ENCODE measurements around the gene CHCHD2.
"Not testable (repeated sequence)": the region's sequence is repeated elsewhere in the genome, so short reads cannot be mapped to it uniquely, and the experiment has no call there.

Gene CHCHD2

GRCh38 chr7:56080726-56081435 is 25.4 kb downstream of the CHCHD2 start:
- H3K4me3 ChIP-seq (ENCODE audit: low read length); H3K27me3 ChIP-seq (ENCODE audit: control insufficient read depth, insufficient read depth, low read length); H3K9ac ChIP-seq (ENCODE audit: low read length); H3K4me1 ChIP-seq (ENCODE audit: control insufficient read depth, low read depth, low read length); H3K9me3 ChIP-seq (ENCODE audit: control insufficient read depth, low read depth, low read length); H3K27ac ChIP-seq (ENCODE audit: low read length): not testable (repeated sequence)
- peaks cover 21% of the 10 kb centered on the region for H3K36me3 ChIP-seq (ENCODE audit: control insufficient read depth, low read depth, low read length)

GRCh38 chr7:56079450-56080185 is 26.7 kb downstream of the CHCHD2 start:
- no peaks in the 10 kb centered on the region for H3K27me3 ChIP-seq (ENCODE audit: control insufficient read depth, insufficient read depth, low read length)
- peaks cover 21% of the 10 kb centered on the region for H3K36me3 ChIP-seq (ENCODE audit: control insufficient read depth, low read depth, low read length)
- no peak overlapping the region for H3K4me3 ChIP-seq (ENCODE audit: low read length)
- no peaks in the 10 kb centered on the region for H3K9me3 ChIP-seq (ENCODE audit: control insufficient read depth, low read depth, low read length)
- H3K9ac ChIP-seq (ENCODE audit: low read length) = no peak overlapping the region
- H3K4me1 ChIP-seq (ENCODE audit: control insufficient read depth, low read depth, low read length) = no peaks in the 10 kb centered on the region
- H3K27ac ChIP-seq (ENCODE audit: low read length) = no peak overlapping the region

- Histone ChIP-seq H3K9me3 (ENCODE audit: control insufficient read depth, low read depth, low read length) (no peaks in the 10 kb centered on the region), H3K9ac (ENCODE audit: low read length) (no peak overlapping the region), H3K4me3 (ENCODE audit: low read length) (no peak overlapping the region), H3K27ac (ENCODE audit: low read length) (no peak overlapping the region), H3K4me1 (ENCODE audit: control insufficient read depth, low read depth, low read length) (peaks cover 2% of the 10 kb centered on the region), H3K36me3 (ENCODE audit: control insufficient read depth, low read depth, low read length) (peaks cover 21% of the 10 kb centered on the region), H3K27me3 (ENCODE audit: control insufficient read depth, insufficient read depth, low read length) (no peaks in the 10 kb centered on the region)
These were observed 28.1 kb downstream of the CHCHD2 start for GRCh38 chr7:56078196-56078595.

GRCh38 chr7:56077681-56078080 is 28.6 kb downstream of the CHCHD2 start:
- Histone ChIP-seq H3K9ac (ENCODE audit: low read length) (no peak overlapping the region), H3K27ac (ENCODE audit: low read length) (no peak overlapping the region), H3K9me3 (ENCODE audit: control insufficient read depth, low read depth, low read length) (no peaks in the 10 kb centered on the region), H3K27me3 (ENCODE audit: control insufficient read depth, insufficient read depth, low read length) (no peaks in the 10 kb centered on the region), H3K4me1 (ENCODE audit: control insufficient read depth, low read depth, low read length) (peaks cover 2% of the 10 kb centered on the region), H3K36me3 (ENCODE audit: control insufficient read depth, low read depth, low read length) (peaks cover 21% of the 10 kb centered on the region), H3K4me3 (ENCODE audit: low read length) (no peak overlapping the region)

- Histone ChIP-seq H3K4me1 (ENCODE audit: control insufficient read depth, low read depth, low read length) (peaks cover 2% of the 10 kb centered on the region), H3K9ac (ENCODE audit: low read length) (no peak overlapping the region), H3K9me3 (ENCODE audit: control insufficient read depth, low read depth, low read length) (no peaks in the 10 kb centered on the region), H3K4me3 (ENCODE audit: low read length) (no peak overlapping the region), H3K27me3 (ENCODE audit: control insufficient read depth, insufficient read depth, low read length) (no peaks in the 10 kb centered on the region), H3K27ac (ENCODE audit: low read length) (no peak overlapping the region), H3K36me3 (ENCODE audit: control insufficient read depth, low read depth, low read length) (peaks cover 22% of the 10 kb centered on the region)
These were observed 31.9 kb downstream of the CHCHD2 start for GRCh38 chr7:56074371-56074791.

- not testable (repeated sequence) for H3K9ac ChIP-seq (ENCODE audit: low read length); H3K4me1 ChIP-seq (ENCODE audit: control insufficient read depth, low read depth, low read length); H3K4me3 ChIP-seq (ENCODE audit: low read length); H3K27ac ChIP-seq (ENCODE audit: low read length); H3K27me3 ChIP-seq (ENCODE audit: control insufficient read depth, insufficient read depth, low read length); H3K9me3 ChIP-seq (ENCODE audit: control insufficient read depth, low read depth, low read length)
- H3K36me3 ChIP-seq (ENCODE audit: control insufficient read depth, low read depth, low read length) = peaks cover 40% of the 10 kb centered on the region
These were observed 39.9 kb downstream of the CHCHD2 start for GRCh38 chr7:56066376-56066775.

GRCh38 chr7:56063882-56064625 is 42.2 kb downstream of the CHCHD2 start, which contains the start of gene SUMF2:
SUMF2 (plus strand) TSS chr7:56064286; CDS start chr7:56064312, 26 bp downstream.
- Histone ChIP-seq H3K27ac (ENCODE audit: low read length) (peak within 1 kb of the TSS; percentile 84), H3K4me3 (ENCODE audit: low read length) (peak within 1 kb of the TSS; percentile 81)

GRCh38 chr7:56063500-56063881 is 42.8 kb downstream of the CHCHD2 start:
- Histone ChIP-seq H3K9ac (ENCODE audit: low read length) (peak overlapping the region; percentile 78), H3K9me3 (ENCODE audit: control insufficient read depth, low read depth, low read length) (no peaks in the 10 kb centered on the region), H3K4me1 (ENCODE audit: control insufficient read depth, low read depth, low read length) (peaks cover 3% of the 10 kb centered on the region), H3K27ac (ENCODE audit: low read length) (no peak overlapping the region), H3K27me3 (ENCODE audit: control insufficient read depth, insufficient read depth, low read length) (no peaks in the 10 kb centered on the region), H3K36me3 (ENCODE audit: control insufficient read depth, low read depth, low read length) (peaks cover 54% of the 10 kb centered on the region), H3K4me3 (ENCODE audit: low read length) (peak overlapping the region; percentile 81)

More at GRCh38 chr7:56063882-56064625, 42.2 kb downstream of the CHCHD2 start, which contains the start of gene SUMF2:
- Histone ChIP-seq H3K9me3 (ENCODE audit: control insufficient read depth, low read depth, low read length) (no peaks in the 10 kb centered on the region), H3K27me3 (ENCODE audit: control insufficient read depth, insufficient read depth, low read length) (no peaks in the 10 kb centered on the region), H3K4me1 (ENCODE audit: control insufficient read depth, low read depth, low read length) (peaks cover 3% of the 10 kb centered on the region), H3K9ac (ENCODE audit: low read length) (peak within 1 kb of the TSS; percentile 78), H3K36me3 (ENCODE audit: control insufficient read depth, low read depth, low read length) (peaks cover 54% of the 10 kb centered on the region)

- Histone ChIP-seq H3K4me3 (ENCODE audit: low read length) (no peak overlapping the region), H3K36me3 (ENCODE audit: control insufficient read depth, low read depth, low read length) (peaks cover 62% of the 10 kb centered on the region), H3K9ac (ENCODE audit: low read length) (no peak overlapping the region), H3K27ac (ENCODE audit: low read length) (no peak overlapping the region), H3K4me1 (ENCODE audit: control insufficient read depth, low read depth, low read length) (peaks cover 3% of the 10 kb centered on the region), H3K27me3 (ENCODE audit: control insufficient read depth, insufficient read depth, low read length) (no peaks in the 10 kb centered on the region), H3K9me3 (ENCODE audit: control insufficient read depth, low read depth, low read length) (no peaks in the 10 kb centered on the region)
These were observed 43.9 kb downstream of the CHCHD2 start for GRCh38 chr7:56062382-56062781.

GRCh38 chr7:56053993-56054392 is 52.3 kb downstream of the CHCHD2 start:
- peaks cover 63% of the 10 kb centered on the region for H3K36me3 ChIP-seq (ENCODE audit: control insufficient read depth, low read depth, low read length)
- peak overlapping the region; percentile 85 for H3K9ac ChIP-seq (ENCODE audit: low read length)

GRCh38 chr7:56053379-56053778 is 52.9 kb downstream of the CHCHD2 start:
- H3K9me3 ChIP-seq (ENCODE audit: control insufficient read depth, low read depth, low read length) = no peaks in the 10 kb centered on the region
- no peaks in the 10 kb centered on the region for H3K27me3 ChIP-seq (ENCODE audit: control insufficient read depth, insufficient read depth, low read length)
- peak overlapping the region; percentile 71 for H3K4me3 ChIP-seq (ENCODE audit: low read length)
- H3K9ac ChIP-seq (ENCODE audit: low read length) = peak overlapping the region; percentile 85
- H3K36me3 ChIP-seq (ENCODE audit: control insufficient read depth, low read depth, low read length) = peaks cover 57% of the 10 kb centered on the region
- no peak overlapping the region for H3K27ac ChIP-seq (ENCODE audit: low read length)
- H3K4me1 ChIP-seq (ENCODE audit: control insufficient read depth, low read depth, low read length) = peaks cover 12% of the 10 kb centered on the region

More at GRCh38 chr7:56053993-56054392, 52.3 kb downstream of the CHCHD2 start:
- no peak overlapping the region for H3K4me3 ChIP-seq (ENCODE audit: low read length)
- no peak overlapping the region for H3K27ac ChIP-seq (ENCODE audit: low read length)
- peaks cover 12% of the 10 kb centered on the region for H3K4me1 ChIP-seq (ENCODE audit: control insufficient read depth, low read depth, low read length)
- H3K9me3 ChIP-seq (ENCODE audit: control insufficient read depth, low read depth, low read length) = no peaks in the 10 kb centered on the region
- no peaks in the 10 kb centered on the region for H3K27me3 ChIP-seq (ENCODE audit: control insufficient read depth, insufficient read depth, low read length)
